Measurements from ENCODE around the gene EXOC4.

The EXOC4 gene

GRCh38 chr7:133339772-133340171, 86.9 kb downstream of the EXOC4 start:
- TF ChIP-seq ZFX (IDR thresholded peaks at IDR 0.05) (no peak), CTCF (conservative IDR thresholded peaks at IDR 0.05) (no peak)

GRCh38 chr7:133344275-133344674, 91.4 kb downstream of the EXOC4 start:
- no peak overlapping the region for H3K27ac ChIP-seq
- peak; percentile 69 for TF ChIP-seq CTCF (conservative IDR thresholded peaks at IDR 0.05)
- TF ChIP-seq ZFX (IDR thresholded peaks at IDR 0.05) = no peak

More at GRCh38 chr7:133339772-133340171, 86.9 kb downstream of the EXOC4 start:
- H3K27ac ChIP-seq = no peak overlapping the region

GRCh38 chr7:133345690-133346421, 93.0 kb downstream of the EXOC4 start:
- TF ChIP-seq CTCF (conservative IDR thresholded peaks at IDR 0.05) (no peak), ZFX (IDR thresholded peaks at IDR 0.05) (no peak)

GRCh38 chr7:133348250-133348649, 95.4 kb downstream of the EXOC4 start:
- no peak for TF ChIP-seq CTCF (conservative IDR thresholded peaks at IDR 0.05)
- no peak for TF ChIP-seq ZFX (IDR thresholded peaks at IDR 0.05)
- H3K27ac ChIP-seq = no peak overlapping the region

More at GRCh38 chr7:133345690-133346421, 93.0 kb downstream of the EXOC4 start:
- H3K27ac ChIP-seq = no peak overlapping the region

- no peak overlapping the region for H3K27ac ChIP-seq
- no peak for TF ChIP-seq CTCF (conservative IDR thresholded peaks at IDR 0.05)
- TF ChIP-seq ZFX (IDR thresholded peaks at IDR 0.05) = no peak
Measured at GRCh38 chr7:133349101-133349500, 96.2 kb downstream of the EXOC4 start.

GRCh38 chr7:133352430-133352829, 99.6 kb downstream of the EXOC4 start:
- TF ChIP-seq ZFX (IDR thresholded peaks at IDR 0.05) = no peak
- no peak for TF ChIP-seq CTCF (conservative IDR thresholded peaks at IDR 0.05)
- H3K27ac ChIP-seq = no peak overlapping the region

- H3K27ac ChIP-seq = no peak overlapping the region
Measured at GRCh38 chr7:133353775-133354174, 100.9 kb downstream of the EXOC4 start.

More at GRCh38 chr7:133353775-133354174, 100.9 kb downstream of the EXOC4 start:
- no peak for TF ChIP-seq ZFX (IDR thresholded peaks at IDR 0.05)
- no peak for TF ChIP-seq CTCF (conservative IDR thresholded peaks at IDR 0.05)
